Medulla oblongata (tissue), 1 donor: ENCODE data around the gene TIMM13.

ENCODE experiments used
- DNase-seq: peaks from one replicate; pipeline ENCODE4 v3.0.0-alpha.2; 2015; ENCODE audit errors: extremely low spot score

Gene TIMM13

DNA sequence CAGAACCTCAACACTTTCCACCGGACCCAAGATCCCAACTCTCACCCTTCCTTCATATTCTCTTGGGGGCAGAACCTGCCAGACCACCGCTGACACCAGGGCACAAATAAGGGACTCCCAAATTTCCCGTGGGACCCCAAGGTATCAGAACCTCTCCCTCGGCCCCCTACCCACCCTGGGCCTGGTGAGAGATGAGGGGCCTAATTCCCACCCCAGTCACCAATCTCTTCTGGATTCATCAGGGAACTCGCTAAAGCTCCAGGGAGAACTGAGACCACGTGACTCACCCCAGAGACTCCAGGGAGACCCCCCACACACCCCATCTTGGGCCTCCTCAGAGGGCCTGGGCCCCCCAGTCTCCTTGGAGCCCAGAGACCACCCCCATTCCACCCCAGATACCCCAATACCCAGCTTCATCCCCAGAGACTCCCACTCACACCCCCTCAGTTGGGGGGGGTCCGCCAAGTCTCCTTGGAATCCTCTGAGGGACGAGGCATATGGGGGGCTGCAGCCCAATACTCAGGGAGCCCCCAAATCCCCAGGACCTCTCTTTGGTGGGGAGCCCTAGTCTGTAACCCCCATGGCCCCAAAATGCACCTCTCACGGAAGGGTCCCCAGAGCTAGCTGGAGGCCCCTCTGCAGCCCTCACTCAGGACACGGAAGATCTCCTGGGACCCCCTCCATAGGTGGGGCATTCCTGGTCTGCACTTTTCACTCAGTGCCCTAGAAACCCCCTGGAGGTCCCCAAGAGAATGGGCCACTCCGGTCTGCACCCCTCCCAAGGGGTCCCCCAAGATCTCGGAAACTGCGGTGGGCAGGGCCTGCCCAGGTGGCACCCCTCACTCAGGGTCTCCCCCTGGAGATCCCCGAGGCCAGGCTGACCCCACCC lies 27.8 kb upstream of the TIMM13 start:
- no peak for DNase-seq

DNA sequence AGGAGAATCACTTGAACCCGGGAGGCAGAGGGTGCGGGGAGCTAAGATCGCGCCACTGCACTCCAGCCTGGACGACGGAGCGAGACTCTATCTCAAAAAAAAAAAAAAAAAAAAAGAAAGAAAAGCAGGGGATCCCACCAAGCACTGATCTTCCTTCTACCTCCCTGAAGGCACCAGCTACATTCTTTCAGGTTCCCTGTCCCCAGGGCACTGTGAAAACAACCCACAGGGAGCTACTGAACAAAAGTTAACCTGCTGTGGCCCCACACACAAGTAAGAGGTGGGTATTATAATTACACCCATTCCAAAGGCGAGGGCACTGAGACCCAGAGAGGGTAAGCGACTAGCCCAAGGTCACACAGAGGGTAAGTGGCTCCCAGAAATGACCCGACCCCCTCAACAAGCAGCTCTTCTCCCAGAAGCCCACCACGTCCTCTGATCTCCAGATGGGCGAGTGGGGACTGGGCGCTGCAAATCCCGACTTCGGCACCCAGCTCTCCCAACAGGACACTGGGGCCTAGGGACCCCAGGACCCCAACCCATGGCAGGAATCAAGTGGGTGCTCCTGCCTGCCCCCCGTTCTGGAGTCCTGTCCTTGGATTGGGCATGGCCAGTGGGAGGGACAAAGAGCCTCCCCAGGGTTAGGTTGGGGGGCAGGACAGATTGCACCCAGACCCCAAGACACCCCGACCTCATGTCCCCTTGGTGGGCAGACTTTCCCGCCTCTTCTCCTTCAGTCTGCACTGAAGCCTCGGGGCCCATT lies 27.0 kb upstream of the TIMM13 start:
- DNase-seq = no peak

DNA sequence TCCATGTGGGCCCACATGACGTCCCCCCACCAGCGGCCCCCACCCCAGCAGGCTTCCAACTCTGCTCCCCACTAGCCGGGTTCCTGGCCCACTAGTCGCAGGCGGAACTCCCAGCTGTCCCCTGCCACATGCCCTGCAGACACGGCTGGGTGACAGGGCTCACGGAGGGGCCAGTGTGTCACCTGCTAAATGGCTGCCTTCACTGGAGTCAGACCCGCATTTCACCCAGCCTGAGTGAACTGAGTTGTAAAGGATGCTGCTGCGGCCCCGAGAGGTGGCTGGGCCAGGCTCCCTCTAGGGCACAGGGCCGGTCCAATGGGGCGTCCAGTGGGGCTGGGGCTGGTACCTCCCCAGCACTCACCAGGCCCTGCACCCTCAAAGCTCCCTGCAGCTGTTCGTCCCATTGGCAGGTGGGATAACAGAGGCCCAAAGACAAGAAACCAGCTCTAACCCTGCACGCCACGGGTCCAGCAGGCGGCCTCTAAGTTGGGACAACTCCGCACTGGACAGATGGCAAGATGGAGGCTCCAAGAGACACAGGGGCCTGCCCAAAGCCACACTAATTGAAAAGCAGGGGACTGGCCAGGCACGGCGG lies 26.1 kb upstream of the TIMM13 start:
- no peak for DNase-seq

DNA sequence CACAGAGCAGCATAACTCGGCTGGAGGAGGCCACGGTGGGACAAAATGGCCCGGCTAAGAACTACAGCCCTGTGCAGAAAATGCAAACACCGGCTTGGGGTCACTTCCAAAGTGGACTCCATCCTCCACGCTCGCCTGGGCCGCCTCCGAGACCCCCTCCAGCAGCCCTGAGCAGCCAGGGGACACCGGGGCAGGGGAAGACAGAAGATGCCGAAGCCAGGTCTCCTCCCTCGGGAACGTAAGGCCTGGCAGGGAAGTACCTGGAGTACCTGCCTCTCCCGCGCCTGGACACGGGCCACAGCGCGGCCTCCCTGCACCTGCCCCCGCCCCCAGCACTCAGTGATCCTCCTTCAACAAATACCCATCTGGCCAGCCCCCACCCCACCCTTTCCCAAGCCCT lies 24.4 kb upstream of the TIMM13 start:
- no peak for DNase-seq

DNA sequence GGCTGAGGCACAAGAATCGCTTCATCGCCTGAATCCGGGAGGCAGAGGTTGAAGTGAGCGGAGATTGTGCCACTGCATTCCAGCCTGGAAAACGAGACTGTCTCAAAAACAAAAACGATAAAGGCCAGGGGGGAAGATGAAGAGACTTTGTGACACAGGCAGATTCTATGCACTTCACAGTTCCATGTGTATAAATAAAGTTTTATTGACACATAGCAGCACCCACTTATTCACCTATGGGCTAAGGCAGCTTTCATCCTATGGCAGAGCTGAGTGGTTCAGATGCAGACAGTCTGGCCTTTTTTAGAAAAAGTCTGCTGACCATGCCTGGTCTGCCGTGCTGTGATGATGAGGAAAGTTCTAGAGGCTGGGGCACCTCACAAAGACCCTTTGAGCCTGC lies 23.8 kb upstream of the TIMM13 start:
- DNase-seq = no peak

DNA sequence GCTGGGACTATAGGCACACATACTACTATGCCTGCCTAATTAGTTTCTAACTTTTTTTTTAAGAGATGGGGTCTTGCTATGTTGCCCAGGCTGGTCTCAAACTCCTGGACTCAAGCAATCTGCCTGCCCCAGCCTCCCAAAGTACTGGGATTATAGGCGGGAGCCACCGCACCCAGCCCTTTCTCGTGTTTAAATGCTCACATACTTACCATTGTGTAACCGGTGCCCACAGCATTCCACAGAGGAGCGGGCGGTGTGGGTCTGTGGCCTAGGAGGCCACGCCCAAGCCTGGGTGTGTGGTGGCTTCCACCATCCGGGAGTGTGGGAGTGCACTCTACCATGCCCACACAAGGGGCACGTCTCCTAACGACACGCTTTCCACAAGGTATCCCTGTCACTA lies 21.6 kb upstream of the TIMM13 start:
- no peak for DNase-seq

DNA sequence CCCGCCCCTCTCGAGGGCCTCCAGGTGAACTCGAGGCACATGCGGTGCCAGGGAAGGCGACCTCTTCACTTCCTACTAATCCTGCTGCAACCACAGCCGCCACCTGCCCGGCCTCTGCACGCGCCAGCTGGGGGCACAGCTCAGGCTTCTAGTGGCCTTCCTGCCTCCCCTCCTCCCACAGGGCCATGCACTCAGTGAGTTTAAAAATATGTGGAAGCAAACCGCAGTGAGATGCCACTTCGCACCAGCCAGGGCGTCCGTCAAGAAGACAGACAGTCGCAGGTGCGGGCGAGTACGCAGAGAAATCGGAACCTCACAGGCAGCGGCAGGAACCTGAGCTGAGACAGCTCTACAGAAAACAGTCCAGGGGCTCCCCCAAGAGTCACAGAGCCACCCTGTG lies 19.0 kb upstream of the TIMM13 start:
- no peak for DNase-seq

DNA sequence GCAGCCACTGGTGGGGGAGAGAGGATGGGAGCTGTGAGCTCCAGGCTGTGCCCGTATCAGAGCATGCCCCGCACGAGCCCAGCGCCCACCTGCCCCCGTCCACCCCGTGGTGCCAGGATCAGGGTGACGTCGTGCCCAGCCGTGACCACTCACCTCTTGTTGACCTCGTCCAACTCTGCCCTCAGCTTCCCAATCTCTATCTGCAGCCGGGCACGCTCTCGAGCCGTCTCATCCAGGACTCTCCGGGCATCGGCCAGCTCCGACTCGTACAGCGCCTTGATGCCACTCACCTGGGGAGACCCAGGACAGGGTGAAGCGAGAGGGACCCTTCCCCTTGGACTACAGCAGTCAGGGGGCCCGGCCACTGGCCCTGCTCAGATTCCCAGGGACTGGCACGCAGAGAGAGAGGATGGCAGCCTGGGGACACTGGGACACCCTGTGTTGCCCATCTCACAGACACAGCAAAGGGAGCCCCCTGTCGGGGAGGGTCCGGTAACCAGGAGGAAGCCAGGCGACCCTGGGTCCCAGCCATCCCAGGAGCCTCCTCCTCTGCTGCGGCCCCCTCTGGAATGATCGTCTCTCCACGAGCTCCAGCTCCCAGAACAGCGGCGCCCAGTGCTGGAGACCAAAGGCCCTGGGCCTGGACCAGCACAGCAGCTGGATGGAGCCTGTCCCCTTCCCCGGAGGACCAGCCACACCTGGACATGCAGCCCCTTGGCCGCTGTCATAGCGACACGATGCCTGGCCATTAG lies 17.0 kb upstream of the TIMM13 start:
- no peak for DNase-seq

DNA sequence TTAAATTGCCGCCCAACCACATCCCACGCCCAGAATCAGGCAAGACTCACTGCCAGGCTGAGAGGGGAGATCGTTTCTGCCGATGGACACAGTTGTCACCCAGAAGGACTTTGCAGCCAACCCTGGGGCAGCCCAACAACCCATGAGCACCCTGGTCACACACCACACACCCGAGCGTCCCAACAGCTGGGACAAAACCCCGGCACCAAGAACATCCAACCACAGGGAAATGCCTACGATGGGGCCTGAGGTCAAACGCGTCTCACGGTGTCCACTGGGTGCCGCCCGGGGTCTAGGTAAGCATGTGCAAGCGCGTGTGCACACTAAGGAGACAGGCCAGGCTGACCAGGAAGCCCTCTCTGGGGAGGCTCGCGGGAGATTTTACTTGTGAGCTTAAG lies 16.4 kb upstream of the TIMM13 start:
- no peak for DNase-seq

DNA sequence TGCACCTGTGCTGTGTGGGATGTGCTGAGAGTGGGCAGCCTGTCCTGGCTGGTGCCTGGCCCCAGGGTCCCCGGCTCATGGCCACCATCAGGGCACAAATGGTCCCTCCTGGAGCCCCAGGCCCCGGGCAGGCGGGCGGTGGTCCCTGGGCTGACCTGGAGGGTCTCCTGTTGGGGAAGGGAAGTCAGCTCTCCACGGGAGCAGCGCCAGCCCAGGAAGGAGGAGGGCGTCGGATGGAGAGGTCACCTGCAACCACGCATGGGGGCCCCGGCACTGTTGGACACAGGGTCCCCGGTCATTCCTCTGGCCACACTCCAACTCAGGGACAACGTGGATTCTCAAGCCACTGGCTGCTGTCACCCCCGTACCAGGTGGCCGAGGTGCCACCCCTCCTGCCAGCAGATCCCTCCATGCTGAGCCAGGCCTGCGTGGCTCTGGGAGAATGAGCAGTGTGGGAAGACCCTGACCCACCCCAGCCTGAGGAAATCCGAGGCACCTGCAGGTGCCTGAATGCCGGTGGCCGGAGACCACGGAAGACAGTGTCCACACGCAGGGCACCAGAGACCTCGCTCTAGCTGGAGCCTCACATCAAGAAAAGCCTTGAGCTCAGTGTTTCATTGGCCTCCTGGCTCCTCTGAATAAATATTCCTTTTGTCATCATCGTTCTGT lies 15.9 kb upstream of the TIMM13 start:
- DNase-seq = no peak

DNA sequence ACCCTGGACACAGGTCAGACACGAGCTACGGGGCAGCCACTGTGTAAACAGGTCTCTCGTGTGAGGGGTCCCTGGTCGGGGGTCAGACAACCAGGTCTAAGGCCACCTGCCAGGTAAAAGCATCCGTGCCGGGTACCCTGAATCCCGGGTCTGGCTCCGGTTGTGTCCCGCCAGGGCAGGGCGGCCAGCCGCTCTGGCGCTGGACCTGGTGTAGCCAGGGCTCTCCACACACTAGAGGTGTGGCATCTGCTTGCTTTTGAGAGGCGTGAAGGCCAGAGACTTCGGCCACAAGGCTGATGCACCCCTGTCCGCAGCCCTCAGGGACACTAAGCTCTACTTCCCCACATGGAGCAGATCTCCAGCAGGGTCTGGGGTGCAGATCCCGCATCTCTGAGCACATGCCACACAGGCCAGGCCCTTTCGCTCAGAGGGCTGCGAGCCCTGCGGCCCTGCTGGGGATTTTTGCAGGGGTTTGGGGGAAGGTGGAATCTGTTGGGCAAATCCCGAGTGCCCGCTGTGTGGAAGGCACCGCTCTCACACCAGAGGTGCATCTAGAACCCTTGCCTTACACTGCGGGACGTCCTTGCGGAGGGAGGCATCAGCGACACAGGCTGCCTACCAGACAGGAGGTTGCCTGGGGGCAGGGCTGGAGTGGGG lies 13.8 kb upstream of the TIMM13 start:
- no peak for DNase-seq

DNA sequence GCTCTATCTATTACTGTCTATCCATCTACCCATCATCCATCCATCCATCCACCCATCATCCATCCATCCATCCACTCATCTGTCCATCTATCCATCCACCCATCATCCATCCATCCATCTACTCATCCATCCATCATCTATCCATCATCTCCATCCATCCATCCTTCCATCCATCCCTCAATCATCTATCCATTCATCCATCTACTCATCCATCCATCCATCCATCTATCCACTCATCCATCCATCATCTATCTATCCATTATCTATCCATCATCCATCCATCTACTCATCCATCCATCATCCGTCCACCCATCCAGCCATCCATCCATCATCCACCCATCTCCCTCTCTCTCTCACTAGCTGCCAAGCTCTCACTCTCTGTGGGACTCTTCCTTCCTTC lies 13.1 kb upstream of the TIMM13 start:
- no peak for DNase-seq

DNA sequence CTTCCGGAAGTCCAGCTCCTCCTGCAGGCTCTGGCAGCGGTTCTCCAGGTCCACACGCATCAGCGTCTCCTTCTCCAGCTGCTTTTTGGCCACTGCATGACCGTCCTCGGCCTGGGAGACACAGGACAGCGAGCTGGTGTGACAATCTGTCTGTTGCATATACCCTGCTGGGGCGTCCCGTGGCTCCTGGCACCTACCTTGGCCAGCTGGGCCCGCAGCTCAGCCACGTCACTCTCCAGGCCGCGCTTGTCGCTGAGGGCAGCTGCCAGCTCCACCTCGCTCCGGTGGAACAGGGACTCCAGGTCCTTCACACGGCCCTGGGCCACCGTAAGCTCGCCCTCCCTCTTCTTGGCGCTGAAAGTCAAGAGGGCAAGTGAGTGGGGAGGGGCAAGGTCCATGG lies 10.8 kb upstream of the TIMM13 start:
- no peak for DNase-seq

DNA sequence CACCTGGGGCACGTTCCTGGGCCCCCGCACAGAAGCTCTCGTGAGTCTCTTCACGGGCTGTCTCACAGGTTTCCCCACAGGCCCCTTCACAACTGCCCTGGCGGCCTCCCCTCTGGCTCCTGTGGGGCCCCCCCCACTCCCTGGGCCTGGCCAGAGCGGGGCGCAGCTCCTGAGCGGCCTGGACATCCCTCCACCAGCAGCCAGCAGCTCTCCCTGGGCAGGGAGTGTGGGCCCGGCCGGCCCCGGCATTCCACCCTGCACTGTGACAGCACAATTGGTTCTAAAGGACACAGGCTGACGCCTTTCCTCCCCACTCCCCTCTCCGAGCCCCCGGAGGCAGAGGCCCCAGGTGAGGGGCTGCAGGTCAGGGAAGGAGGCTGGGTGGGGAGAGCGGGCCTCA lies 9.5 kb upstream of the TIMM13 start:
- no peak for DNase-seq

DNA sequence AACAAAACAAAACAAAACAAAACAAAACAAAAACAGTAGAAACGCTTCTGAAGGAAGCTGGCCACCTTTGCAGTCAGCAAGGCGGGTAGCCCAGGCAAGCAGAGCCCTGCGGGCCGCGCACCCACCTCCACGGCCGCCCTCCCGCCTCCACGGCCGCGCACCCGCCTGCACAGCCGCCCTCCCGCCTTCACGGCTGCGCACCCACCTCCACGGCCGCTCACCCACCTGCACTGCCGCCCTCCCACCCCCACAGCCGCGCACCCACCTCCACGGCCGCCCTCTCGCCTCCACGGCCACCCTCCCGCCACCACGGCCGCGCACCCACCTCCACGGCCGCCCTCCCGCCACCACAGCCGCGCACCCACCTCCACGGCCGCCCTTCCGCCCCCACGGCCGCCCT lies 9.0 kb upstream of the TIMM13 start:
- DNase-seq = no peak

DNA sequence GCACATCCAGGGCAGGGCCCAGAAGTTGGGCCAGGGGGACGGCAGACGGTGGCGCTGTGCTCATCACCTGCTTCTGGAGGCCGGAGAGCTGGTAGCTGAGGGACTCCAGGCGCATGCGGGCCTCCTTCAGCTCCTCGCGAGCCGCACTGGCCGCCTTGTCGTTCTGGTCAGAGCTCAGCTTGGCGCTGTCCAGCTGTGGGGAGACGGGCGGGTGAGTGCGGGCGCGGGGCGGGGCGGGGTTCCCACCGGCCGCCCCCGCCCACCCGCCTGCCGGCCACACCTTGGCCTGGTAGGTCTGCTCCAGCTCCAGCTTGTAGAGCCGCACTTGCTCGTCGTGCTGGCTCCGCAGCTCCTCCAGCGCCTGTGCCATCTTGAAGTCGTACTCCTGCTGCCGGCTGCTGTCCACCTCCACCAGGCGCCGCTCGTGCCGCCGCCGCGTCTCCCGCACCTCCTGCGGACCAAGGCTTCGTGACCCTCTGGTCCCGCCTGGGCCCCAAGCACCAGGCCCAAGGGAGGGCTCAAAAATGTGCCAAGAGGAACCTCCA lies 7.4 kb upstream of the TIMM13 start:
- DNase-seq = no peak

DNA sequence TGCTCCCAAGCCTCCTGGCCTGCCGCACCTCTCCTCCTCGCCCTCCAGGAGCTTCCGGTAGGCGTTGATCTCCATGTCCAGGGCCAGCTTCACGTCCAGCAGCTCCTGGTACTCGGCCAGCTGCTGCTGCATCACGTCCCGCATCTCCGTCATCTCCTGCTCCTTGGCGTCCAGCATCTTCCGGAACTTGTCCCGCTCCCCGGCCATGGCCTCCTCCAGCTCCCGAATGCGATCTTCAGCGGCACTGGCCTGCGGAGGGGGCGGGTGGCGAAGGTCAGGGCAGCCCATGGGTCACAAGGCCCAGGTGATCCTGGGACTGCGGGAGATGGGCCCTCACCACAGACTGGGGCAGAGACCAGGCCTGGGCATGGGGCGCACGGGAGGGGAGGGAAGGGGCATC lies 6.9 kb upstream of the TIMM13 start:
- no peak for DNase-seq

DNA sequence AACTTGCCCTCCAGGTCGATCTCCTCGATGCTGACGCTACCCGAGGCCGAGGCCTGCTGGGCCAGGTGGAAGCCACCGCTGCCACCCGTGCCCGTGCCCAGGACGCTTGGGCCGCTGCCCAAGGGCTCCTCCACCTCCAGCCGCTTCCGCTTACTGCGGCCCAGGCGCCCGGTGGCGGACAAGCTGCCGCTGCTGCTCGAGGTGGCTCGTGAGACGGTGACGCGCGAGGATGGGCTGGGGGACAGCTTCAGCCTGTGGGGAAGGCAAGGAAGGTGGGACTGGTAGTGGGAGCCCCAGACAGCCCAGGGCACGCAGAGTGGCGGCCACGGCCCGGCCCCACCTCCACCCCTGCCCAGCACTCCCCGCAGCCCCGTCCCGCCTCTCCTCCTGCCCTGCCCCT lies 6.5 kb upstream of the TIMM13 start:
- no peak for DNase-seq

DNA sequence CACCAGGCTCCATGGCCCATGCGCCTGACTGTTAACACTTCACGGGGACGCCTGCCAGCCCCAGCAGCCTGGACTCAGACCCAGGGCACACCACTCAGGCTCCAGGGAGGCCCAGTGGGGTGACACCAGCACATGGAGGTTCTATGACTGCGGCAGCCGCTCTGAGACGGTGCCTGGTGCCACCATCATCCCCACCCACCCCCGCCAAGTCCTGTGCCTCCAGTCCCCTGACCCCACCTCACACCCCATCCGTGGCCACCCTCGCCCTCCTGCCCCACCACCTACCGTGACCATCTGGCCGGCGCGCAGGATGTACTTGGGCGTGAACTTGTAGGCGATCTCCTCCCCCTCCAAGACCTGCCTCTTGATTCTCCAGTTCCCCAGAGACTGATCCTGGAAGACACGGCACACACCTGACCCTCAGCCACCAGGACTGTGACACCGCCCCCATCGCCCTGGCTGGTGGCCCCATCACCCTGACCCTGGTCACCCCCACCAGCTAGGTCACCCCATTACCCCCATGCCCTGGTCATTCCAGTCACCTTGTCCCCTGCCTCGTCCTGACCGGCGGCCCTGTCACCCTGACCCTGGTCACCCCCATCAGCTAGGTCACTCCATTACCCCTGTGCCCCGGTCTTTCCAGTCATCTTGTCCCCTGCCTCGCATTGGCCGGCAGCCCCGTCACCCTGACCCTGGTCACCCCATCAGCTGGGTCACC lies 4.9 kb upstream of the TIMM13 start:
- DNase-seq = no peak
